ENCODE data around the gene WASF3.
"Not testable (repeated sequence)": the region's sequence is repeated elsewhere in the genome, so short reads cannot be mapped to it uniquely, and the experiment has no call there.

Gene WASF3

DNA sequence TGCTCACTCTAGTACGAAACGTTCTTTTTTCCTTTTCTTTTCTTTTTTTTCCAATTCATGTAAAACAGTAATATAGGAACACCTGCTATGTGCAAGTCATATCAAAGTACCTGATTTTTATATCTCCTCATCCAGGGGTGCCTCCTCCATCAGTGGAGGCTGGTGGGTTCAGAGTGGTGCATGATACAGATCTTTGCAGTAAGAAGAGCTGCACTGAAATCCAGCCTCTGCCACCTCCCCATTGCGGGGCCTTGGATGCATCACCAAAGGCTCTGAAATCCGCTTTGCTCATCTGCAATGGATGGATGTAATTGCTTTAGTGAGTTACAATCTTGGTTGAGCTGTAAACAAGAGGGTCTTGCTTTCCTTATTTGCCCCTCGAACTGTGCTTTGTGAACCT lies 164.8 kb downstream of the WASF3 start:
- DNase-seq: no peak

DNA sequence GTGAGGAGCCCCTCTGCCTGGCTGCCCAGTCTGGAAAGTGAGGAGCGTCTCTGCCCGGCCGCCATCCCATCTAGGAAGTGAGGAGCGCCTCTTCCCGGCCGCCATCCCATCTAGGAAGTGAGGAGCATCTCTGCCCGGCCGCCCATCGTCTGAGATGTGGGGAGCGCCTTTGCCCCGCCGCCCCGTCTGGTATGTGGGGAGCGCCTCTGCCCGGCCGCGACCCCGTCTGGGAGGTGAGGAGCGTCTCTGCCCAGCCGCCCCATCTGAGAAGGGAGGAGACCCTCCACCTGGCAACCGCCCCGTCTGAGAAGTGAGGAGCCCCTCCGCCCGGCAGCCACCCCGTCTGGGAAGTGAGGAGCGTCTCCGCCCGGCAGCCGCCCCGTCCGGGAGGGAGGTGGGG lies 166.1 kb downstream of the WASF3 start:
- DNase-seq: not testable (repeated sequence)

DNA sequence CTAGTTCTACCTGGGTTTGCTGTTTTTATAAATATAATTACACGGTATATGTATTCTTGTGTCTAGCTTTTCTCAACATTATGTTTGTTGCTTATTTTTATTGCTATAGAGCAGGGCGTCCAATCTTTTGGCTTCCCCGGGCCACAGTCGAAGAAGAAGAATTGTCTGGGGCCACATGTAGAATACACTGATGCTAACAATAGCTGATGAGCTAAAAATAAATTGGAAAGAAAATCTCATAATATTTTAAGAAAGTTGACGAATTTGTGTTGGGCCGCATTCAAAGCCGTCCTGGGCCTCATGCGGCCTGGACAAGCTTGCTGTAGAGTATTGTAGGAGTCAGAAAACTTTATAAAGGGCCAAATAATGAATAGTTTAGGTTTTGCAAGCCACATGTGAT lies 169.2 kb downstream of the WASF3 start:
- no peak for DNase-seq

DNA sequence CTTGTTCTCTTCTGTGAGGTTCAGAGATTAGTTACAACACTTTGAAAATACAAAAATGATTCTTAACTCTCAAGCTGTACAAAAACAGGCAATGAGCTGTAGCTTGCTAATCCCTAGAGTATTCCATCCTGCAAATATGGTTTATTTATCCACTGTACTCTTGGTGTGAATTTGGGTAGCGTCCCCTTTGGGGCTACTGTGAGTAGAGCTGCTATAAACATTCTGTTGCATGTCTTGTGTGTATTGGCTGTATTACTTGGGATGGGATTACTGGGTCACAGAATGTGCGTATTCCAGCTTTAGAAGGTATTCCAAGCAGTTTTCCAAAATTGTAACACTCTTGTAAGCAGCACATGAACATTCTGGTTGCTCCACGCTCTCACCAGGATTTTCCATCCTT lies 169.6 kb downstream of the WASF3 start:
- no peak for DNase-seq

DNA sequence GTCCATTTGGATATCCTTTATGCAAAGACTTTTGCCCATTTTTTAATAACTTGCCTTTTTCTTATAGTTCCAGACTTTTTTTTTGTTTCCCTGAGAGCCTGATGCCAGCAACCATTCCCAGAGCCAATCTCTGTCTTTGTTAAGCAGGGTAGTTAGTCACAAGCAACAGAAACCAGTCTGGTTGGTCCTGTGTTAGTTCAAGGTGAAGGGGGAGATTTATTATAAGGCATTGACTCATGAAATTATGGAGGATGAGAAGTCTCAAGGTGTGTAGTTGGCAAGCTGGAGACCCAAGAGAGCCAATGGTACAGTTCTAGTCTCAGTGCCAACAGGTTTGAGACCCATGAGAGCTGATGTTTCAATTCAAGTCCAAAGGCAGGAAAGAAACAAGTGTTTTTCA lies 170.2 kb downstream of the WASF3 start:
- DNase-seq: no peak

DNA sequence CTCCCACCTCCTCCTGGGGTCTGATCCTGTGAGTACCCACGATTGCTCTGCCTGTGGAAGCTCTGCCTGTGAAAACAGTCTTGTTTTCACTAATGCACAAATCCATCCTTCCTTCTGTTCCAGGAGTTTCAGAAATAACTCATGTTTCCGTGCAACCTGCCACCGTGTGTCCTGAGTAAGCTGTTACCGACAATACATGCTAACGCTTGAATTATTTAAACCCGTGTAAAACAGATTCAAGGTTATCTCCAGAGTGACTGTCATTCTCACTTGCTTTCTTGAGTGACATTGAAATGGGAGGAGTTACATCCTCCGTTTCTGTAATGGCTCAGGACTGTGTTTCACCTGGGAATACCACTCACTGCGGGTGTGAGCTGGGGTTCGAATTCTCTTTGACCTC lies 178.2 kb downstream of the WASF3 start:
- no peak for DNase-seq

Data from activated effector memory CD4-positive, alpha-beta T cell treated with Interleukin-2 at 50 U/mL for 16 hours (primary cell).